Measurements from ENCODE around the gene HIPK4.

The HIPK4 gene

GRCh38 chr19:40407714-40408597 lies 18.0 kb upstream of the HIPK4 start:
- no peak for DNase-seq (ENCODE audit: low read depth, low spot score)
- Histone ChIP-seq H3K4me3 (ENCODE audit: low read length) (no peak overlapping the region), H3K36me3 (ENCODE audit: control insufficient read depth, insufficient read depth, low read length) (no peaks in the 10 kb centered on the region), H3K9me3 (ENCODE audit: control insufficient read depth, insufficient read depth, low read length) (no peaks in the 10 kb centered on the region), H3K27me3 (ENCODE audit: control insufficient read depth, insufficient read depth, low read length) (no peaks in the 10 kb centered on the region), H3K27ac (ENCODE audit: low read length) (no peak overlapping the region), H3K4me1 (ENCODE audit: control insufficient read depth, insufficient read depth, low read length) (peaks cover 4% of the 10 kb centered on the region; the same call in 1 of the 2 replicates)
- no CpG with 5 or more reads among the region's 22 CpGs for WGBS (ENCODE audit: insufficient coverage, insufficient read length)

GRCh38 chr19:40403262-40403984 lies 13.4 kb upstream of the HIPK4 start:
- DNase-seq (ENCODE audit: low read depth, low spot score): no peak
- Histone ChIP-seq H3K36me3 (ENCODE audit: control insufficient read depth, insufficient read depth, low read length) (no peaks in the 10 kb centered on the region), H3K27ac (ENCODE audit: low read length) (no peak overlapping the region), H3K9me3 (ENCODE audit: control insufficient read depth, insufficient read depth, low read length) (no peaks in the 10 kb centered on the region), H3K4me3 (ENCODE audit: low read length) (peak overlapping the region; percentile 61; the same call in 1 of the 2 replicates), H3K4me1 (ENCODE audit: control insufficient read depth, insufficient read depth, low read length) (peaks cover 5% of the 10 kb centered on the region), H3K27me3 (ENCODE audit: control insufficient read depth, insufficient read depth, low read length) (no peaks in the 10 kb centered on the region)
- no CpG with 5 or more reads among the region's 41 CpGs for WGBS (ENCODE audit: insufficient coverage, insufficient read length)

GRCh38 chr19:40400559-40400958 lies 10.6 kb upstream of the HIPK4 start:
- H3K27ac ChIP-seq (ENCODE audit: low read length): no peak overlapping the region
- H3K36me3 ChIP-seq (ENCODE audit: control insufficient read depth, insufficient read depth, low read length): no peaks in the 10 kb centered on the region; the same call in 1 of the 2 replicates
- H3K27me3 ChIP-seq (ENCODE audit: control insufficient read depth, insufficient read depth, low read length): no peaks in the 10 kb centered on the region
- H3K9me3 ChIP-seq (ENCODE audit: control insufficient read depth, insufficient read depth, low read length): no peaks in the 10 kb centered on the region
- peaks cover 7% of the 10 kb centered on the region for H3K4me1 ChIP-seq (ENCODE audit: control insufficient read depth, insufficient read depth, low read length)
- no peak for DNase-seq (ENCODE audit: low read depth, low spot score)
- WGBS (ENCODE audit: insufficient coverage, insufficient read length): no CpG with 5 or more reads among the region's 3 CpGs
- H3K4me3 ChIP-seq (ENCODE audit: low read length): no peak overlapping the region

- WGBS (ENCODE audit: insufficient coverage, insufficient read length): no CpG with 5 or more reads among the region's 49 CpGs
- Histone ChIP-seq H3K4me3 (ENCODE audit: low read length) (no peak overlapping the region), H3K4me1 (ENCODE audit: control insufficient read depth, insufficient read depth, low read length) (peaks cover 7% of the 10 kb centered on the region), H3K27me3 (ENCODE audit: control insufficient read depth, insufficient read depth, low read length) (no peaks in the 10 kb centered on the region), H3K36me3 (ENCODE audit: control insufficient read depth, insufficient read depth, low read length) (no peaks in the 10 kb centered on the region; the same call in 1 of the 2 replicates), H3K27ac (ENCODE audit: low read length) (no peak overlapping the region), H3K9me3 (ENCODE audit: control insufficient read depth, insufficient read depth, low read length) (no peaks in the 10 kb centered on the region)
- DNase-seq (ENCODE audit: low read depth, low spot score): peak; percentile 82
Observed at GRCh38 chr19:40398417-40399131, 8.6 kb upstream of the HIPK4 start.

- no peaks in the 10 kb centered on the region; the same call in 1 of the 2 replicates for H3K36me3 ChIP-seq (ENCODE audit: control insufficient read depth, insufficient read depth, low read length)
Observed at GRCh38 chr19:40397568-40397906, 7.6 kb upstream of the HIPK4 start.

GRCh38 chr19:40396886-40397567 lies 7.0 kb upstream of the HIPK4 start:
- no peaks in the 10 kb centered on the region; the same call in 1 of the 2 replicates for H3K36me3 ChIP-seq (ENCODE audit: control insufficient read depth, insufficient read depth, low read length)
- WGBS (ENCODE audit: insufficient coverage, insufficient read length): no CpG with 5 or more reads among the region's 20 CpGs
- peaks cover 5% of the 10 kb centered on the region for H3K4me1 ChIP-seq (ENCODE audit: control insufficient read depth, insufficient read depth, low read length)
- DNase-seq (ENCODE audit: low read depth, low spot score): no peak
- H3K27me3 ChIP-seq (ENCODE audit: control insufficient read depth, insufficient read depth, low read length): no peaks in the 10 kb centered on the region
- H3K27ac ChIP-seq (ENCODE audit: low read length): no peak overlapping the region
- H3K4me3 ChIP-seq (ENCODE audit: low read length): no peak overlapping the region
- no peaks in the 10 kb centered on the region for H3K9me3 ChIP-seq (ENCODE audit: control insufficient read depth, insufficient read depth, low read length)

More at GRCh38 chr19:40397568-40397906, 7.6 kb upstream of the HIPK4 start:
- no peak for DNase-seq (ENCODE audit: low read depth, low spot score)
- Histone ChIP-seq H3K4me3 (ENCODE audit: low read length) (no peak overlapping the region), H3K9me3 (ENCODE audit: control insufficient read depth, insufficient read depth, low read length) (no peaks in the 10 kb centered on the region), H3K4me1 (ENCODE audit: control insufficient read depth, insufficient read depth, low read length) (peaks cover 5% of the 10 kb centered on the region), H3K27ac (ENCODE audit: low read length) (no peak overlapping the region), H3K27me3 (ENCODE audit: control insufficient read depth, insufficient read depth, low read length) (no peaks in the 10 kb centered on the region)
- no CpG with 5 or more reads among the region's 22 CpGs for WGBS (ENCODE audit: insufficient coverage, insufficient read length)

- no CpG with 5 or more reads among the region's 14 CpGs for WGBS (ENCODE audit: insufficient coverage, insufficient read length)
- Histone ChIP-seq H3K9me3 (ENCODE audit: control insufficient read depth, insufficient read depth, low read length) (no peaks in the 10 kb centered on the region), H3K4me3 (ENCODE audit: low read length) (no peak overlapping the region), H3K36me3 (ENCODE audit: control insufficient read depth, insufficient read depth, low read length) (no peaks in the 10 kb centered on the region; the same call in 1 of the 2 replicates), H3K27me3 (ENCODE audit: control insufficient read depth, insufficient read depth, low read length) (no peaks in the 10 kb centered on the region), H3K27ac (ENCODE audit: low read length) (no peak overlapping the region), H3K4me1 (ENCODE audit: control insufficient read depth, insufficient read depth, low read length) (peaks cover 5% of the 10 kb centered on the region)
- no peak for DNase-seq (ENCODE audit: low read depth, low spot score)
Observed at GRCh38 chr19:40395956-40396355, 6.0 kb upstream of the HIPK4 start.

- no CpG with 5 or more reads among the region's 13 CpGs for WGBS (ENCODE audit: insufficient coverage, insufficient read length)
- DNase-seq (ENCODE audit: low read depth, low spot score): no peak
Observed at GRCh38 chr19:40394816-40395210, 4.8 kb upstream of the HIPK4 start.

GRCh38 chr19:40393894-40394815 lies 4.2 kb upstream of the HIPK4 start:
- WGBS (ENCODE audit: insufficient coverage, insufficient read length): no CpG with 5 or more reads among the region's 41 CpGs
- Histone ChIP-seq H3K36me3 (ENCODE audit: control insufficient read depth, insufficient read depth, low read length) (no peaks in the 10 kb centered on the region; the same call in 1 of the 2 replicates), H3K27ac (ENCODE audit: low read length) (no peak overlapping the region), H3K9me3 (ENCODE audit: control insufficient read depth, insufficient read depth, low read length) (no peaks in the 10 kb centered on the region), H3K4me1 (ENCODE audit: control insufficient read depth, insufficient read depth, low read length) (peaks cover 3% of the 10 kb centered on the region), H3K4me3 (ENCODE audit: low read length) (no peak overlapping the region), H3K27me3 (ENCODE audit: control insufficient read depth, insufficient read depth, low read length) (no peaks in the 10 kb centered on the region)
- no peak for DNase-seq (ENCODE audit: low read depth, low spot score)

More at GRCh38 chr19:40394816-40395210, 4.8 kb upstream of the HIPK4 start:
- H3K4me3 ChIP-seq (ENCODE audit: low read length): no peak overlapping the region
- H3K27ac ChIP-seq (ENCODE audit: low read length): no peak overlapping the region
- no peaks in the 10 kb centered on the region for H3K27me3 ChIP-seq (ENCODE audit: control insufficient read depth, insufficient read depth, low read length)
- H3K36me3 ChIP-seq (ENCODE audit: control insufficient read depth, insufficient read depth, low read length): no peaks in the 10 kb centered on the region; the same call in 1 of the 2 replicates
- H3K9me3 ChIP-seq (ENCODE audit: control insufficient read depth, insufficient read depth, low read length): no peaks in the 10 kb centered on the region
- peaks cover 5% of the 10 kb centered on the region for H3K4me1 ChIP-seq (ENCODE audit: control insufficient read depth, insufficient read depth, low read length)
